MG63 (cell line): ENCODE results near the gene CIRBP. TPM values are rescaled to one million over a fixed set of nuclear protein-coding genes. Genes with fewer than 3 reads are reported as not detected.

Experiments used
- DNase-seq: peaks from one replicate; pipeline ENCODE4 v3.0.0-alpha.2; 2020
- H3K27me3 ChIP-seq: fragments of 250-450 bp; sonication (Bioruptor Pico); 2 replicates; pipeline ENCODE4 v1.5.1; 2020; ENCODE audit warnings: mild to moderate bottlenecking, moderate library complexity
- H3K36me3 ChIP-seq: fragments of 250-450 bp; sonication (Bioruptor Pico); 2 replicates; pipeline ENCODE4 v1.5.1; 2020; ENCODE audit warnings: mild to moderate bottlenecking, moderate library complexity
- H3K4me3 ChIP-seq: fragments of 250-450 bp; sonication (Bioruptor Pico); 2 replicates; pipeline ENCODE4 v1.5.1; 2020; ENCODE audit warnings: mild to moderate bottlenecking, moderate library complexity
- H3K9me3 ChIP-seq: fragments of 250-450 bp; sonication (Bioruptor Pico); 2 replicates; pipeline ENCODE4 v1.5.1; 2020; ENCODE audit warnings: mild to moderate bottlenecking, moderate library complexity
- total RNA-seq: library from RNA; depleted of rRNA; stranded (reverse); fragments of >200 nt; shearing (Covaris generic); gene quantifications from 2 replicates; pipeline ENCODE4 v1.2.3, GENCODE V29; 2014; ENCODE audit warnings: low replicate concordance

The CIRBP gene
- total RNA-seq, 1 experiment from 2014 or later = 68.5 TPM

DNA sequence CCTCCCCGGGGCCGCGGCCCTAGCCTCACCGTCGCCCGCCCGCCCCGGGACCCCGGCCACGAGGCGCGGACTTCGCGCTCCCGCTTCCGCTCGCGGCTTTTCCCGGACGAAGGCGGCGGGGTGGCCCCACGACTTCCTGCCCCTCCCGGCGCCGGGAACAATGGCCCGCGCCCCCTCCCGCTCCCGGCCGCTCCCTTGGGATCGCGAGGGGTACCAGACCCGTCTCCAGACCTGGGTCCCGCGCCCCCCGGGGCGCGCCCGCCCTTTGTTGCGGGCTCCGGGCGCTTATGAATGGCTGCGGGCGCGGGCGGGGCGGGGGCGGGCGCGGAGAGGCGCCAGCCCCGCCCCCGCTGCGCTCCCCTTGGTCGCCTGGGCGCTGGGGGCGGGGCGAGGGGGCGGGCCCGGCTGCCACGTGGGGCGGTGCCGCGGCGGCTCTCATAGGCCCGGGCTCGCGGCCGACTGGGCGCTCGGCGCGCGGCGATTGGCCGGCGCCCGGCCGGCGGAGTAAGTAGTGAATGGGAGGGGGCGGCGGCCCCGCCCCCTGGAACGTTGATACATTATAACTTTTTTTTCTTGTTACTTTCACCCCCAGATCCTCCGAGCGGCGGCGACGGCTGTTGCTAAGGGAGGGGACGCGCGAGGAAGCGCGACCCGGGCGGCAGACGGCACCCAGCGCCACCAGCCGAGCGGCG, 19.7 kb upstream of the CIRBP start:
- no peaks in the 10 kb centered on the region for H3K27me3 ChIP-seq
- peaks cover 25% of the 10 kb centered on the region for H3K36me3 ChIP-seq
- DNase-seq = peak; percentile 89
- H3K9me3 ChIP-seq = no peaks in the 10 kb centered on the region
- peak overlapping the region; percentile 69 for H3K4me3 ChIP-seq

DNA sequence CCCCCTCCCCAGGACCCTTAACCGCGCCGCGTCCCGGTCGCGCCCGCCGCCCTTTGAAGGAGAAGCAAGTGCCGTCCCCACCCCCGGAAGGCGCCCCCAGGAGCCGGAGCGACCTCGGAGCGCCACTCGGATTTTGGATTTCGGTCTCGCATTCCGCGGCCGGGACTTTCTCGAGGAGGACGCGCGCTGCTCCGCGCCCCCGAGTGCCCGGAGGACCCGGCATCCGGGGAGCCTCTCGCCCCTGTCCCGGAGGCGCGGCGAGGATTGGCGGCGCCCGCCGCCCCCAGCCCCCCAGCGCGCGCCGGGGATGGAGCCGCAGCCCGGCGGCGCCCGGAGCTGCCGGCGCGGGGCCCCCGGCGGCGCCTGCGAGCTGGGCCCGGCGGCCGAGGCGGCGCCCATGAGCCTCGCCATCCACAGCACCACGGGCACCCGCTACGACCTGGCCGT, 19.1 kb upstream of the CIRBP start:
- H3K27me3 ChIP-seq = no peaks in the 10 kb centered on the region
- H3K4me3 ChIP-seq = peak overlapping the region; percentile 69
- no peak for DNase-seq
- peaks cover 30% of the 10 kb centered on the region for H3K36me3 ChIP-seq
- no peaks in the 10 kb centered on the region for H3K9me3 ChIP-seq

DNA sequence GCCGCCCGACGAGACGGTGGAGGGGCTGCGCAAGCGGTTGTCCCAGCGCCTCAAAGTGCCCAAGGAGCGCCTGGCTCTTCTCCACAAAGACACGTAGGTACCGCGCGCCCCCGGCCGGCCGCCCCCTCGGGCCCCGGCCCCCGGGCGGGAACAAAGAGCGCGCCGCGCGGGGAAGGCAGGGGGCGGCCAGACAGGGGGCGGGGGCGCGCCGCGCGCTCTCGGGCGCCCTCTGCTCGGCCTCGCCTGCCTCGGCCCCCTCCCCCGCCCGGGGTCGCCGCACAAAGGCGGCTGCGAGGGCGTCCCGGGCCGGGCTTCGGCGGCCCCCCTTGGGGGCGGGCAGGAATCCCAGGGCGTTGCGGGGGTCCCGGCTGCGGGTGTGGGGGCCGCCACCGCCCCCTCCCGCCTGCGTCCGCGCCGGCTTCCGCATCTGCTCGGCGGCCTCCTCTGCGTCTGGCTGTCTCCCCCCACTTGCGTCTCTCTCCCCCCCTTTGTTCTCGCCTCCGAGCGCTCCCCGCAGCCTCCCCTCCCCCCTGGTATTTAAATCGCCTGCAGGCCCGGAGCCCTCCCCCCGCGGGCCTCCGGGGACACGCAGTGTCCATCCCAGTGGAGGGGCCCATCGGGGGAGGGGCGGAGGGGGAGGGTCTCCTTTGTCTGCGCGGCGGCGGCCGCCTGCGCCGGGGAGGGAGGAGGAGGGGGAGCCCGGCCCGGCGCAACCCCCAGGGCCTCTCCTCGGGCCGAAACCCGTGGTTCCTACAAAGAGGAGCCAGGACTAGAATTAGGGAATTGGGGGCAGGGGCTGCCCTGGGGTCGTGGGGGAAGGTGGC, 18.5 kb upstream of the CIRBP start:
- Histone ChIP-seq H3K27me3 (no peaks in the 10 kb centered on the region), H3K9me3 (no peaks in the 10 kb centered on the region), H3K36me3 (peaks cover 37% of the 10 kb centered on the region), H3K4me3 (peak overlapping the region; percentile 69)
- peak; percentile 51 for DNase-seq

DNA sequence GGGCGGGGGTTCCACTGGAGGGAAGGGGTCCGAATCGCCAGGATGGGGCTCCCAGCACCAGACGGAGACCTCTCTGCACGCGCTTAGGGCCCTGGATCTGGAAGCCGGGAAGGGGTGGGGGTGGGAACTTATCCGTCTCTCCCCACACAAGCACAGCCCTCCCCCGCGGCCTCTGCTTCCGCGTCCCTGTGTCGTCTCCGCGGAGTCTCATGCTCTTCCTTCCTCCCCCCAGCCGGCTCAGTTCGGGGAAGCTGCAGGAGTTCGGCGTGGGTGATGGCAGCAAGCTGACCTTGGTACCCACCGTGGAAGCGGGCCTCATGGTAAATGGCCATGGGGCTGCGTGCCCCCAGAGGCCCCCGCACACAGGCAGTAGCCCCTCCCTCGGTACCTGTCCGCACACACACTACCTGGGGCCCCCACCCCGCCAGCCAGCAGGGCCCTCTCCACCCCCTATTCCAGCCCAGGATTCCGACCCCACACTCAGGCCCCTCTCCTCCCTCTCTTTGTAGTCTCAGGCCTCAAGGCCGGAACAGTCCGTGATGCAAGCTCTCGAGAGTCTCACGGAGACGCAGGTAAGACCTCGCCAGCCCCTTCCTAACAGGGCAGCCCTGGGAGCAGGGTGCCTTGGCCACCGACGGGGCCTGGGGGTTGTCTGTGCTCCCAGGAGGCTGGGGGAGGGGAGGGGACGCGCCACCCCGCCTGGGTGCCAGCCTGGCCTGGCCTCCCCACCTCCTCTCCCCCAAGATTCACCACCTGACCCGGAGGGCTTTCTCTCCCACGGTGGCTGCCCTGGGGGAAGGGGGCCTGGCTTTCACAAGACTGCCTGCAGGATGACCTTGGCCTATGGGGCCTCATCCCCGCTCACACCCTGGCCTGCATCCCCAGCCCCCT, 17.6 kb upstream of the CIRBP start:
- Histone ChIP-seq H3K36me3 (peaks cover 46% of the 10 kb centered on the region), H3K9me3 (no peaks in the 10 kb centered on the region), H3K4me3 (peak overlapping the region; percentile 69), H3K27me3 (no peaks in the 10 kb centered on the region)
- peak; percentile 53 for DNase-seq

DNA sequence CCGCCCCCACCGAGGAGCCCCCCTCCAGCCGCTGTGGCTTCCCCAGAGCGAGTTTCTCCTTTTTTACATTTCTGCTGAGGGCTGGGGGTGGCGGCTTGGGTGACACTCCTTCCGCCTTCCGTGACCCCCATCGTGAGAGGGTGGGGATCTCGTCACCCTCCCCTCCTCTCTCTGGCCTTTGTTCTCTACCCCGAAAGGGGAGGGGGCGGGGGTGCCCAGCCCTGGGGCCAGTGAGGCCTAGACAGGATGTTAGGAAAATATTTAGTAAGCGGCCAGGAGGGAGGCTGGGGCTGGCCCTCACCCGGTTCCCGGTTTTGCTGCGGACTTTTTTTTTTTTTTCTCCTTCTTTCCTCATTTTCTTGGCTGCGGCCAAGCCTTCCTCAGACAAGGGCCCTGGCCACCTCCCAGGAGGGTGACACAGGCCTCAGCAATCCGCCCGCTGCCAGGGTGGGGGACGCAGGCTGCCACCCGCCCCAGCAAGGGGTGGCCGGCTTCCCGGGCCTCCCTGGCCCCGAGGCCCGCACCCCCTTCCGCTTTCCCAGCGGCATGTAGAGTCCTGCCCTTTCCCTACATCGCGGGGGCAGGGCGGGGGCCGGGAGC, 16.8 kb upstream of the CIRBP start:
- DNase-seq = peak; percentile 93
- Histone ChIP-seq H3K4me3 (peak overlapping the region; percentile 69), H3K9me3 (no peaks in the 10 kb centered on the region), H3K27me3 (no peaks in the 10 kb centered on the region), H3K36me3 (peaks cover 50% of the 10 kb centered on the region)

DNA sequence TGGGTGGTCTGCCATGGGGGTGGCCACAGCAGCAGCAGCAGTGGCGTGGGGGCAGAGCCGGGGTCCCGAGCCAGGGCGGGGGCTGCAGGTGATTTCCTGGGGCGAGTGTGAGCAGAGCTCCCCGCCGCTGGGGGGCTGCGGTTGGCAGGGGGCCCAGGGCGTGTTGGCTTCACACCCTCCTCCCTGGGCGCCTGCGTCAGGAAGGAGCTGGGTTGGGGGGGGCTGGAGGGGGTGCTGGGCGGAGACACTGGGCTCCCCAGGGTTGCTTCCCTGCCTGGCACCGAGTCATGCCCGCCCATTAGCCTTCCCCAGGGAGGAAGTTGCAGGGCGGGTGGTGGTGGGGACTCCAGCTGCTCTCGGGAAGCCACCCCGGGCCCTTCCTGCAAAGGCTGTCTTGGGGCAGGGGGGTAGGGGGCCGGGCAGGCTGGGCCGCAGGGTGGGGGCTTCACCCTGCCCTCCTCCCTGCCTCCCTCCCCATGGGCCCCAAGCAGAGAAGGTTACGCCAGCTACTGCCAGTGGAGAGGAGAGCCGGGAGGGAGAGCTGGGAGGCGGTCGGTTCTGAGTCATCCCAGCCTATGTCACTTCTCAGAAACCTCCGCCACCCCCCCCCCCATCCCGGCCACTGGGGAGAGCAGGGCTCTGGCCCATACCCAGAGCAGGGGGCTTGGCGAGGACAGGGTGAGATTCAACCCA, 16.2 kb upstream of the CIRBP start:
- Histone ChIP-seq H3K27me3 (no peaks in the 10 kb centered on the region), H3K4me3 (peak overlapping the region; percentile 69), H3K9me3 (no peaks in the 10 kb centered on the region), H3K36me3 (peaks cover 55% of the 10 kb centered on the region)
- DNase-seq = peak; percentile 94

DNA sequence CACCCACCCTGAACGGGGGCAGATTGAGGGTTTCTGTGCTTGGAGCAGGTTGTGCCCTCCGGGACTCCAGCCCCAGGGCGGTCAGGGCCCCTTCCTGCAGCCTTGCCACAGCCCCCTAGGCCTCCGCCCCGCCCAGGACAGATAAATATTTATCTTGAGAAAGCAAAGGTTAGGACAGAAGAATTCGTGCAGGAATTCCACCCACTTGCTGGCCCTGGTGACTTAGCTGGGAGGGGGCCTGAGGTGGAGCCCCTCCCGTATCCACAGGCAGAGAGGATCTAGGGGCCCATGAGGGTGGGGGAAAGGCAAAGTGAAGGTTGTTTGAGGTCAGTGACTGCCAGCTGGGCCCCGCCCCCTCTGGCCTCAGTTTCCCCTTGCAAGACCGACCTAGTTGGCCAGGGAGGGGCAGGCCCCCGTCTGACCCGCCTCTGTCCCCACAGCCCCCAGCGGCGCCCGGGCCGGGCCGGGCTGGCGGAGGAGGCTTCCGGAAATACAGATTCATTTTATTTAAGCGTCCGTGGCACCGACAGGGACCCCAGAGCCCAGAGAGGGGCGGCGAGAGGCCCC, 15.5 kb upstream of the CIRBP start:
- no peak for DNase-seq
- Histone ChIP-seq H3K36me3 (peaks cover 58% of the 10 kb centered on the region), H3K27me3 (no peaks in the 10 kb centered on the region), H3K9me3 (no peaks in the 10 kb centered on the region), H3K4me3 (peak overlapping the region; percentile 69)

DNA sequence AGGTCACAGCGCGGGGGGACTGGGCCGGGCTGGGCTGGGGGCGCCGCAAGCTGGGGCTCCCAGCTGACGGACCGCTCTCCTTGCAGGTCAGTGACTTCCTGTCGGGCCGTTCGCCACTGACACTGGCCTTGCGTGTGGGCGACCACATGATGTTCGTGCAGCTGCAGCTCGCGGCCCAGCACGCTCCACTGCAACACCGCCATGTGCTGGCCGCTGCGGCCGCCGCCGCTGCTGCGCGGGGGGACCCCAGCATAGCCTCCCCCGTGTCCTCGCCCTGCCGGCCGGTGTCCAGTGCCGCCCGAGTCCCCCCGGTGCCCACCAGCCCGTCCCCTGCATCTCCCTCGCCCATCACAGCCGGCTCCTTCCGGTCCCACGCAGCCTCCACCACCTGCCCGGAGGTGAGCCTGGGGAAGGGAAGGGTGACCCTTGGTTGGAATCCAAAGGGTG, 15.0 kb upstream of the CIRBP start:
- H3K27me3 ChIP-seq = no peaks in the 10 kb centered on the region
- H3K36me3 ChIP-seq = peaks cover 58% of the 10 kb centered on the region
- H3K4me3 ChIP-seq = no peak overlapping the region
- H3K9me3 ChIP-seq = no peaks in the 10 kb centered on the region
- DNase-seq = no peak

DNA sequence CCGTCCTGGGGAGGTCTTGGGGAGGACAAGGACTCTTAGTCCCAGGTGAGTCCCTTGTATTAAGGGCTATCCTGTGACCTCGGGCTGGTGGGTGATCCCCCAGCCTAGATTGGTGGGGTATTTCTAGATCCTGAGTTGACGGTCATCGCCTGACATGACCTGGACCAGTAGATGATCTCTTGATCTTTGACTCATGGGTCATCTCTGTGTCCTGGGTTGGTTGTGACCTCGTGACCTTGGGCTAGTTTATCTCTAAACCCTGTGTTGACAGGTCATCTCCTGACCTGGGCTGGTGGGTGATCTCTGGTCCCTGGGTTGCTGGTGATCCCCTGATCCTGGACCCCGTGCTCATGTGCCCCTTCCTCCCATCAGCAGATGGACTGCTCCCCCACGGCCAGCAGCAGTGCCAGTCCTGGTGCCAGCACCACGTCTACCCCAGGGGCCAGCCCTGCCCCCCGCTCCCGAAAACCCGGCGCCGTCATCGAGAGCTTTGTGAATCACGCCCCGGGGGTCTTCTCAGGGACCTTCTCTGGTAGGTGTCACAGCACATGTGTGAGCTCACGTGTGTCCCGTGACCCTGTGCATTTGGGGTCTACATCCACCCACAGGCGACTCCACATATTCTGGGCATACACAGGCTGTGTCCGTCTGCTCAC, 14.5 kb upstream of the CIRBP start:
- no peak for DNase-seq
- H3K36me3 ChIP-seq = peaks cover 58% of the 10 kb centered on the region
- H3K4me3 ChIP-seq = no peak overlapping the region
- H3K27me3 ChIP-seq = no peaks in the 10 kb centered on the region
- no peaks in the 10 kb centered on the region for H3K9me3 ChIP-seq

DNA sequence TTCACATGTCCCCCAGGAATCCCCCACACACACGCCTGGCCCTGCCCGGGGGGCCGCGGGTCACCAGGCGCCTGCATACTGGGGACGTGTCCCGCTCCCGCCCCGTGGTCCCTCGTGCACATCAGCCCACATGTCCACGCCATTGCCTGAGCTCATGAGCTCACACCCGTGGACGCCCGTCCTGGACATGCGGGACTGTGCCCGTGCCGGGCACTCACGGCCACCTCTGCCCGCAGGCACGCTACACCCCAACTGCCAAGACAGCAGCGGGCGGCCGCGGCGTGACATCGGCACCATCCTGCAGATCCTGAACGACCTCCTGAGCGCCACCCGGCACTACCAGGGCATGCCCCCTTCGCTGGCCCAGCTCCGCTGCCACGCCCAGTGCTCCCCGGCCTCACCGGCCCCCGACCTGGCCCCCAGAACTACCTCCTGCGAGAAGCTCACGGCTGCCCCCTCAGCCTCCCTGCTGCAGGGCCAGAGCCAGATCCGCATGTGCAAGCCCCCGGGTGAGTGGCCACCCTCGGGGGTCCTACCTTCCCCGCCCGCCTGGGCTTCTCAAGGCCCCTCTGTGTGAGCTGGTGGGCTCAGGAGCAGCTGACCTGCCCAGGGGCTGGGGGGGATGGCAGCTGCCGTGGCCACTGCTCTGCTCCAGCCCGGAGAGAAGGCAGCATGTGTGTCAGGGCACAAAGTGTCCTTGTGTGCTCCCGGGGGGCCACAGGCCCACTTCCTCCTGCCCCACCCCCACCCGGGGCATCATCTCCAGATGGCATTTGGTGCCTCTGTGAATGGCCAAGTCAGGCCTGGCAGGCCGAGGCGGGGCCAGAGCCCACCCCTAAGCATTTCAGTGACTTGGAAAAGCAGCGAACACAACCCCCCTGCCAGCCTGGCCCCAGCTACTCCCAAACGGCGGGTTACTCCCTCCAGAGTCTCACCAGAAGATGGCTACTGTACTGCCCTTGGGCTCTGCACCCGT, 13.7 kb upstream of the CIRBP start:
- Histone ChIP-seq H3K9me3 (no peaks in the 10 kb centered on the region), H3K36me3 (peaks cover 54% of the 10 kb centered on the region), H3K27me3 (no peaks in the 10 kb centered on the region), H3K4me3 (no peak overlapping the region)
- DNase-seq = no peak

DNA sequence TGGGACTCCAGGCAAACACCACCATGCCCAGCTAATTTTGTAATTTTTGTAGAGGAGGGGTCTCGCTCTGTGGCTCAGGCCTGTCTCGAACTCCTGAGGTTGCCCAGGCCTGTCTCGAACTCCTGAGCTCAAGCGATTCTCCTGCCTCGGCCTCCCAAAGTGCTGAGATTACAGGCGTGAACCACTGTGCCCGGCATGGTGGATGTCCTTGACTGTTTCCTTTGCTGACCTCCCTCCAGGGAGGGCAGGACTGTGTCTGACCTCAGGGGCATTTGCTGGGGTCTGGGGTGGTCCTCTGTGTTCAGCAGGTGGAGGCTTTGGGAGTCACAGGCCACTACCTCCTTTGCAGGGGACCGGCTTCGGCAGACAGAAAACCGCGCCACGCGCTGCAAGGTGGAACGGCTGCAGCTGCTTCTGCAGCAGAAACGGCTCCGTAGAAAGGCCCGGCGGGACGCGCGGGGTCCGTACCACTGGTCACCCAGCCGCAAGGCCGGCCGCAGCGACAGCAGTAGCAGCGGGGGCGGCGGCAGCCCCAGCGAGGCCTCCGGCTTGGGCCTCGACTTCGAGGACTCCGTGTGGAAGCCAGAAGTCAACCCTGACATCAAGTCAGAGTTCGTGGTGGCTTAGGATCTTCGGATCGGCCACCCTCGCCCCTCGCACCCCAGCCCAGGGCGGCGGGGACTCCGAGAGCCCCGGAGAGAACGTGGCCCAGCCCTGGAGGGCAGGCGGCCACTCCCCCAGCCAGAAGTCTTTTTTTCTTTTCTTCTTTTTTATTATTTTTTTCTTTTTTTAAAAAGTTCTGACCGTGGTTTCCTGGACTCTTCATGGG, 12.3 kb upstream of the CIRBP start:
- Histone ChIP-seq H3K27me3 (no peaks in the 10 kb centered on the region), H3K9me3 (no peaks in the 10 kb centered on the region), H3K36me3 (peaks cover 41% of the 10 kb centered on the region), H3K4me3 (no peak overlapping the region)
- no peak for DNase-seq

DNA sequence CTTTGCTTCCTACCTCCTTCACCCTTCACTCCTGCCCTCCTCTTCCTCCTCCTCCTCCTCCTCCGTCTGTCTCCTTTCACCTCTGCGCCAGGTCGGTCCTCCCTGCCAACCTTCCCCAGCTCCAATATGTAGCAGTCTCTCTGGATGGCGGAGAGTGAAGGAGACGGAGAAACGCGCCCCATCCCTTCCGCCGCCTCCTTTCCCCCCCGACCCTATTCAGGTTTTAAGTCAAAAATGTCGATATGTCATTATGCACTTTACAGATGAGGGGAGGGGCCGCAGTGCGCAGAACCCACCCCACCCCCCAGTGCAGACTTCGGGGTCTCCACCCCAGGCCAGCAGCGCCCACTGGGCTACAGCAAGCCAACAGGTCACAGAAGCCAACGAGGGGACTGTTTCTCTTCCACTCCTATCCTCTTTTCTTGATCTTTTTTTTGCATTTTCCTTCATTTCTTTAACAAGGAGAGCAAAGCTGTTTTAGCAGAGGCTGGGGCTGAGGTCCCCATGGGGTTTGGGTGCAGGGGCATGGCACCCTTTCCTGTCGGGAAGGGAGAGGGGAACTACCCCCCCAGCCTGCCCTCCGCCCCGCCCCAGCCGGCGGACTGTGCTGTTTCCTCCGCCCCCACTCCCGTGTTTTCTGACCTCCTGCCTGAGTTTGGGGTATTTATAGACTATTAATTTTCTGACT, 11.5 kb upstream of the CIRBP start:
- no peaks in the 10 kb centered on the region for H3K9me3 ChIP-seq
- DNase-seq = no peak
- H3K36me3 ChIP-seq = peaks cover 41% of the 10 kb centered on the region
- H3K4me3 ChIP-seq = no peak overlapping the region
- no peaks in the 10 kb centered on the region for H3K27me3 ChIP-seq

DNA sequence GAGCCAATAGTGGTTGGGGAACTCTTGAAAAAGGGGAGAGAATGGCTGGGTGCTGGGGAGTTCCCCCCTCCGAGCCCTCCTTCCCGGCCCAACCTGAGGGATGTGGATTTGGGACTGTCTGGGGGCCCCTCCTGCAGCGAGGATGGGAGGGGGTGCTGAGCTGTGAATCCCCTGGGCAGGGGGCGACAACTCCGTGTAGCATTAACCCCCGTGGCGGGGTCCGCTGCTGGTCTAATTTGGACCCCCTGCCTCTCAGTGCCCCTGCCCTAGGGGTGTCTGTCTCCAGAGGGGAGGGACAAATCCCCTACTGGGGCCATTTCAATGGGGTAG, 11.0 kb upstream of the CIRBP start:
- H3K9me3 ChIP-seq = no peaks in the 10 kb centered on the region
- H3K36me3 ChIP-seq = peaks cover 41% of the 10 kb centered on the region
- no peaks in the 10 kb centered on the region for H3K27me3 ChIP-seq
- no peak for DNase-seq
- no peak overlapping the region for H3K4me3 ChIP-seq
